GM23338 (cell line): ENCODE measurements around the gene MARCKS. TPM values are rescaled to one million over a fixed set of nuclear protein-coding genes. Genes with fewer than 3 reads are reported as not detected.

Experiments used
- ATAC-seq: fragments of 200-7000 bp; cut with Tn5 transposase; 3 replicates; pipeline ENCODE4 v1.9.1; 2020
- DNase-seq: peaks from one replicate; pipeline ENCODE4 v3.0.0-alpha.2; 2015; ENCODE audit warnings: low spot score
- H2AFZ ChIP-seq: fragments of 200-600 bp; sonication (generic); 2 replicates; pipeline ENCODE4 v1.8.0; 2016; ENCODE audit warnings: antibody characterized with exemption, mild to moderate bottlenecking, moderate library complexity
- H3F3A ChIP-seq: fragments of 200-600 bp; sonication (generic); replicated peaks from 2 replicates; pipeline ENCODE4 v1.8.0; 2017; ENCODE audit warnings: antibody characterized with exemption, mixed run types, low read depth
- H3K27ac ChIP-seq: fragments of 200-600 bp; sonication (generic); 2 replicates; pipeline ENCODE4 v1.6.1; 2016; ENCODE audit warnings: low read depth
- H3K27me3 ChIP-seq: fragments of 200-600 bp; sonication (generic); 2 replicates; pipeline ENCODE4 v1.8.0; 2016; ENCODE audit warnings: mild to moderate bottlenecking, mixed run types, moderate library complexity; ENCODE audit not compliant: insufficient read depth
- H3K36me3 ChIP-seq: fragments of 200-600 bp; sonication (generic); 2 replicates; pipeline ENCODE4 v1.8.0; 2016; ENCODE audit warnings: mild to moderate bottlenecking; ENCODE audit not compliant: insufficient read depth
- H3K4me1 ChIP-seq: fragments of 200-600 bp; sonication (generic); 2 replicates; pipeline ENCODE4 v1.8.0; 2016; ENCODE audit warnings: mild to moderate bottlenecking, moderate library complexity; ENCODE audit not compliant: insufficient read depth
- H3K4me2 ChIP-seq: fragments of 200-600 bp; sonication (generic); 2 replicates; pipeline ENCODE4 v1.7.1; 2017; ENCODE audit warnings: mixed run types
- H3K4me3 ChIP-seq: fragments of 200-600 bp; sonication (generic); 2 replicates; pipeline ENCODE4 v1.6.1; 2016; ENCODE audit warnings: mixed run types
- H3K79me2 ChIP-seq: fragments of 200-600 bp; sonication (generic); replicated peaks from 2 replicates; pipeline ENCODE4 v1.8.0; 2017; ENCODE audit warnings: mild to moderate bottlenecking; ENCODE audit not compliant: insufficient read depth
- H3K9me2 ChIP-seq: fragments of 200-600 bp; sonication (generic); 2 replicates; pipeline ENCODE4 v1.8.0; 2017; ENCODE audit not compliant: insufficient read depth
- H4K20me1 ChIP-seq: fragments of 200-600 bp; sonication (generic); replicated peaks from 2 replicates; pipeline ENCODE4 v1.8.0; 2017; ENCODE audit warnings: mild to moderate bottlenecking; ENCODE audit not compliant: insufficient read depth
- H3K27ac Mint-ChIP-seq: 2 replicates; pipeline ENCODE4 v1.8.0; 2020; ENCODE audit warnings: inconsistent platforms, mild to moderate bottlenecking, moderate library complexity, mixed read lengths
- H3K27me3 Mint-ChIP-seq: 3 replicates; pipeline ENCODE4 v1.8.0; 2022; ENCODE audit warnings: low read depth, mild to moderate bottlenecking, moderate library complexity, mixed read lengths, inconsistent platforms; ENCODE audit not compliant: insufficient read depth, poor library complexity
- H3K36me3 Mint-ChIP-seq: 3 replicates; pipeline ENCODE4 v1.8.0; 2021; ENCODE audit warnings: low read depth, mild to moderate bottlenecking, inconsistent platforms, moderate library complexity, mixed read lengths
- H3K4me1 Mint-ChIP-seq: 3 replicates; pipeline ENCODE4 v1.8.0; 2020; ENCODE audit warnings: mild to moderate bottlenecking, inconsistent platforms, mixed read lengths
- H3K4me3 Mint-ChIP-seq: 3 replicates; pipeline ENCODE4 v1.8.0; 2021; ENCODE audit warnings: moderate library complexity, mild to moderate bottlenecking, inconsistent platforms, mixed read lengths
- H3K9me3 Mint-ChIP-seq: 3 replicates; pipeline ENCODE4 v1.8.0; 2020; ENCODE audit warnings: moderate library complexity, mild to moderate bottlenecking, inconsistent platforms, mixed read lengths
- CREB1 ChIP-seq: fragments of 250-450 bp; sonication (Bioruptor Pico); IDR thresholded peaks from 2 replicates; pipeline ENCODE4 v1.5.0; 2020; ENCODE audit warnings: low read depth, mild to moderate bottlenecking, moderate library complexity
- ETS1 ChIP-seq: IDR thresholded peaks from 2 replicates; pipeline ENCODE4 v1.6.1; 2016; ENCODE audit warnings: antibody characterized with exemption
- EZH2 ChIP-seq: fragments of 200-600 bp; sonication (generic); IDR thresholded peaks from one replicate; pipeline ENCODE4 v1.8.0; 2017; ENCODE audit warnings: antibody characterized with exemption, mild to moderate bottlenecking, low read depth; ENCODE audit not compliant: unreplicated experiment
- EZH2phosphoT487 ChIP-seq: fragments of 200-600 bp; sonication (generic); IDR thresholded peaks from one replicate; pipeline ENCODE4 v1.8.1; 2018; ENCODE audit warnings: antibody characterized with exemption; ENCODE audit not compliant: unreplicated experiment
- JUNB ChIP-seq: IDR thresholded peaks from one replicate; pipeline ENCODE4 v1.6.1; 2016; ENCODE audit warnings: antibody characterized with exemption; ENCODE audit not compliant: unreplicated experiment
- NANOG ChIP-seq: IDR thresholded peaks from 2 replicates; pipeline ENCODE4 v1.6.1; 2016; ENCODE audit warnings: antibody characterized with exemption, borderline replicate concordance
- POLR2AphosphoS5 ChIP-seq: IDR thresholded peaks from 2 replicates; pipeline ENCODE4 v1.6.1; 2016; ENCODE audit warnings: antibody characterized with exemption, low read depth
- REST ChIP-seq: IDR thresholded peaks from one replicate; pipeline ENCODE4 v1.6.1; 2018; ENCODE audit warnings: antibody characterized with exemption; ENCODE audit not compliant: unreplicated experiment
- STAT1 ChIP-seq: IDR thresholded peaks from one replicate; pipeline ENCODE4 v1.6.1; 2016; ENCODE audit warnings: antibody characterized with exemption; ENCODE audit not compliant: unreplicated experiment
- ZNF114 ChIP-seq: fragments of 250-450 bp; sonication (Bioruptor Pico); IDR thresholded peaks from 2 replicates; pipeline ENCODE4 v1.5.0; 2020; ENCODE audit warnings: mild to moderate bottlenecking, moderate library complexity
- ZNF462 ChIP-seq: fragments of 250-450 bp; sonication (Bioruptor Pico); IDR thresholded peaks from 2 replicates; pipeline ENCODE4 v1.5.0; 2020; ENCODE audit warnings: mild to moderate bottlenecking, moderate library complexity
- polyA plus RNA-seq: library from polyadenylated mRNA; unstranded; fragments of >200 nt; fragmentation: Nextera tagmentation; extraction: Ambion mirVana; gene quantifications from 2 replicates; pipeline ENCODE4 v1.2.1, GENCODE V29; 2016
- total RNA-seq: library from RNA; depleted of rRNA; stranded (reverse); fragments of >200 nt; shearing (Covaris generic); gene quantifications from 2 replicates; pipeline ENCODE4 v1.2.3, GENCODE V29; 2014

The MARCKS gene
- total and polyA plus RNA-seq, 2 experiments from 2014 or later, result 71.5 to 85.9 TPM

DNA sequence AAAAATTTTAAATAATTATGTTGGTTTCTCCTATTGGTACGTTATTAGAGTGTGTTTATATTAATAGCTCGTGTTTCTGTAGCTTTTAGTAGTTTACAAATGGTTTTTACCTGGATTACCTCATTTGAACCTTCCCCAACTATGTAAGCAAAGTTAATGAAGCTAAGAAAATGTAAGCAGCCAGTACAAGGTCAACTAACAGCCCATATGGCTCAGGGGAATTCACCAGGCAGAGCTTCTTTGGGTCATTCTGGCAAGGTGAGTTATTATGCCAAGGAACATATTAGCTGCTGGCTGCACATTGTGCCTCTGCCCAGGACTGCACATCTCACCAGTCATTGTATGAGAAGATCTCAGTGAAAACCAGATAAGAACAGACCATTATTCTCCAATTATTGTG is 27.0 kb upstream of the MARCKS start (continued):
- no peak for TF ChIP-seq EZH2phosphoT487
- no peak for TF ChIP-seq REST
- TF ChIP-seq JUNB, result no peak
- no peak for TF ChIP-seq ETS1
- no peak for TF ChIP-seq EZH2
- no peak for TF ChIP-seq POLR2AphosphoS5
- TF ChIP-seq CREB1 (CRISPR knock-in tag), result no peak
- no peak for TF ChIP-seq NANOG
- TF ChIP-seq ZNF114 (CRISPR knock-in tag), result no peak
- TF ChIP-seq STAT1, result no peak

- H3K4me2 ChIP-seq, result no peak overlapping the region
- no peaks in the 10 kb centered on the region; the same call in 1 of the 2 replicates for H3K9me2 ChIP-seq
- no peak overlapping the region for H2AFZ ChIP-seq
- H3K36me3 Mint-ChIP-seq, result no peaks in the 10 kb centered on the region
- TF ChIP-seq REST, result no peak
- TF ChIP-seq EZH2, result no peak
- no peak for TF ChIP-seq EZH2phosphoT487
- no peak for TF ChIP-seq ZNF462 (CRISPR knock-in tag)
- TF ChIP-seq CREB1 (CRISPR knock-in tag), result no peak
- no peak overlapping the region for H3K4me3 Mint-ChIP-seq
- H3K79me2 ChIP-seq, result no peaks in the 10 kb centered on the region
- no peaks in the 10 kb centered on the region for H3K36me3 ChIP-seq
- peaks cover 3% of the 10 kb centered on the region; the same call in 1 of the 3 replicates for H3K4me1 Mint-ChIP-seq
- H3K27me3 ChIP-seq, result no peaks in the 10 kb centered on the region
- no peak overlapping the region for H3K4me3 ChIP-seq
- H3K9me3 Mint-ChIP-seq, result no peaks in the 10 kb centered on the region
- H3K4me1 ChIP-seq, result no peaks in the 10 kb centered on the region
- H4K20me1 ChIP-seq, result no peaks in the 10 kb centered on the region
- no peaks in the 10 kb centered on the region for H3K27me3 Mint-ChIP-seq
- no peak overlapping the region for H3K27ac Mint-ChIP-seq
- ATAC-seq, result no peak
- no peak for DNase-seq
- H3K27ac ChIP-seq, result no peak overlapping the region
- H3F3A ChIP-seq, result no peaks in the 10 kb centered on the region
Measured at GRCh38 chr6:113833537-113833936, 23.6 kb upstream of the MARCKS start.
